Stimulated activated naive CD4-positive, alpha-beta T cell (primary cell): Measurements from ENCODE around the gene SPINK9.

Experiments
- DNase-seq, 6 experiments: peaks; one replicate each; lab custom pipeline; 2025; lab: John Stamatoyannopoulos, UW

The SPINK9 gene

GRCh38 chr5:148368299-148368698 is 32.9 kb downstream of the SPINK9 start:
- DNase-seq: no peak

GRCh38 chr5:148372166-148372725 is 36.9 kb downstream of the SPINK9 start:
- DNase-seq: no peak

- DNase-seq: no peak
Measured at GRCh38 chr5:148372893-148373292, 37.5 kb downstream of the SPINK9 start.

- peak in 2 of 6 experiments; percentile 9 to 32 for DNase-seq
Measured at GRCh38 chr5:148374690-148375360, 39.5 kb downstream of the SPINK9 start.

- DNase-seq: no peak
Measured at GRCh38 chr5:148376198-148376597, 40.8 kb downstream of the SPINK9 start.

GRCh38 chr5:148378670-148379069 is 43.3 kb downstream of the SPINK9 start:
- DNase-seq: no peak

- DNase-seq: no peak
Measured at GRCh38 chr5:148379340-148379739, 44.0 kb downstream of the SPINK9 start.

- no peak for DNase-seq
Measured at GRCh38 chr5:148381906-148382305, 46.5 kb downstream of the SPINK9 start.

GRCh38 chr5:148382961-148383360 is 47.6 kb downstream of the SPINK9 start:
- peak in 1 of 6 experiments; percentile 30 for DNase-seq

- peak; percentile 94 to 98 (median 96) for DNase-seq
Measured at GRCh38 chr5:148383564-148384379, 48.4 kb downstream of the SPINK9 start, which contains the start of gene FBXO38. FBXO38 (plus strand) TSS chr5:148383958; CDS start chr5:148394777, 10,819 bp downstream.

- no peak for DNase-seq
Measured at GRCh38 chr5:148384380-148384737, 49.0 kb downstream of the SPINK9 start.

GRCh38 chr5:148385094-148385493 is 49.7 kb downstream of the SPINK9 start:
- DNase-seq: no peak

GRCh38 chr5:148386041-148386440 is 50.7 kb downstream of the SPINK9 start:
- DNase-seq: no peak

GRCh38 chr5:148387325-148387724 is 52.0 kb downstream of the SPINK9 start:
- DNase-seq: no peak

GRCh38 chr5:148388696-148389095 is 53.3 kb downstream of the SPINK9 start:
- no peak for DNase-seq
